SU-DHL-6 (cell line): Measurements from ENCODE around the gene B4GALNT4.

ENCODE experiments used
- CTCF ChIP-seq: fragments of 200-600 bp; sonication (generic); IDR thresholded peaks from one replicate; pipeline ENCODE4 v1.5.1; 2017; ENCODE audit warnings: antibody characterized with exemption, mild to moderate bottlenecking, low read length, moderate library complexity; ENCODE audit not compliant: insufficient read depth, poor library complexity, severe bottlenecking
- EZH2phosphoT487 ChIP-seq: fragments of 200-600 bp; sonication (generic), shearing (Covaris generic); conservative IDR thresholded peaks from 2 replicates; pipeline ENCODE4 v1.6.1; 2018; ENCODE audit warnings: mild to moderate bottlenecking, antibody characterized with exemption, low read length, moderate library complexity, mixed read lengths

- TF ChIP-seq CTCF, result no peak
- no peak for TF ChIP-seq EZH2phosphoT487
These were observed 2.7 kb downstream of the B4GALNT4 start for GRCh38 chr11:371716-372590.
